ENCODE measurements around the gene KLK15. TPM values are rescaled to one million over a fixed set of nuclear protein-coding genes. Genes with fewer than 3 reads are reported as not detected.

The KLK15 gene
- total and polyA plus RNA-seq, 10 of the 15 experiments (the other 5 are each of a cell fraction or from before 2014, with no cell fraction given): 0.04 to 0.08 TPM; not detected in 8

GRCh38 chr19:50827476-50827875, 5.9 kb downstream of the KLK15 start:
- ChIA-PET SMC1A (ENCODE audit: uncharacterized antibody, unreplicated experiment) (no interaction called here), POLR2A (no interaction called here), CTCF (interaction anchor here (0.5 kb wide), 1 partner anchor 82 kb away, joined by 4 read pairs; no protein-coding TSS in a partner anchor), RAD21 (ENCODE audit: unreplicated experiment) (no interaction called here)
- intact Hi-C loops (cut with micrococcal nuclease; ENCODE audit: unreplicated experiment): no loop called here
- no peaks in the 10 kb centered on the region for H3K4me1 ChIP-seq (ENCODE audit: control insufficient read depth, insufficient read depth, low read length)
- H3K4me3 ChIP-seq: no peak overlapping the region
- in situ Hi-C loops (cut with MboI): no loop called here
- H3K4me2 ChIP-seq (ENCODE audit: control insufficient read depth, insufficient read depth): no peak overlapping the region
- no peaks in the 10 kb centered on the region for H3K27me3 ChIP-seq (replicated peaks in 1 of 2; ENCODE audit: control insufficient read depth in 2 of 2, insufficient read depth in 2 of 2, low read length in 1 of 2)
- H3K9me3 ChIP-seq (replicated peaks; ENCODE audit: control insufficient read depth, insufficient read depth, low read length): no peaks in the 10 kb centered on the region
- no peak overlapping the region for H2AFZ ChIP-seq (ENCODE audit: control insufficient read depth, low read depth, low read length)
- H3K9ac ChIP-seq (ENCODE audit: control insufficient read depth, insufficient read depth, low read length): no peak overlapping the region
- DNase-seq (ENCODE audit: low read depth, low spot score): no peak
- no TSS peak for BruUV-seq (replicated peaks)
- no peak for ATAC-seq
- WGBS (ENCODE audit: insufficient coverage, insufficient replicate concordance, low lambda C conversion rate, missing lambda C conversion rate): 58% methylated on average over 14 of the region's 14 CpGs
- H3K79me2 ChIP-seq (ENCODE audit: control insufficient read depth, insufficient read depth, low read length): no peaks in the 10 kb centered on the region
- H4K20me1 ChIP-seq (ENCODE audit: control insufficient read depth, insufficient read depth): no peaks in the 10 kb centered on the region
- no peak for FAIRE-seq
- no peak overlapping the region for H3K27ac ChIP-seq (ENCODE audit: control insufficient read depth, insufficient read depth)
- H3K36me3 ChIP-seq (ENCODE audit: control insufficient read depth in 2 of 2, insufficient read depth in 2 of 2, low read length in 1 of 2): no peaks in the 10 kb centered on the region
- TF ChIP-seq CHD1 (IDR thresholded peaks at IDR 0.05; ENCODE audit: low read depth, low read length) (no peak), PRDM15 (CRISPR knock-in tag; IDR thresholded peaks at IDR 0.05) (no peak), ASH2L (IDR thresholded peaks at IDR 0.05; ENCODE audit: borderline replicate concordance, low read depth) (no peak), E2F8 (IDR thresholded peaks at IDR 0.05; ENCODE audit: low read depth, partially characterized antibody) (no peak), CBX3 (IDR thresholded peaks at IDR 0.05; ENCODE audit: borderline replicate concordance, low read depth) (no peak), SP1 (IDR thresholded peaks at IDR 0.05; ENCODE audit: low read depth, low read length) (no peak), RELB (IDR thresholded peaks at IDR 0.05; ENCODE audit: low read depth) (no peak), IRF3 (IDR thresholded peaks at IDR 0.05) (no peak), MTA3 (IDR thresholded peaks at IDR 0.05; ENCODE audit: borderline replicate concordance, low read length) (no peak), FOS (IDR thresholded peaks at IDR 0.05; ENCODE audit: borderline replicate concordance, extremely low read depth, insufficient read length) (no peak), STAT3 (IDR thresholded peaks at IDR 0.05; ENCODE audit: low read depth, low read length) (no peak), BMI1 (IDR thresholded peaks at IDR 0.05; ENCODE audit: borderline replicate concordance) (no peak), ATF3 (IDR thresholded peaks at IDR 0.05; ENCODE audit: borderline replicate concordance, extremely low read depth, low read depth, low read length) (no peak)
